Activated CD8-positive, alpha-beta memory T cell treated with anti-CD3 and anti-CD28 coated beads, Interleukin-2, amount 10 ng/mL, durations not matched to agents 7 days and 5 days (primary cell): ENCODE results near the gene ZMIZ1. TPM values are rescaled to one million over a fixed set of nuclear protein-coding genes. Genes with fewer than 3 reads are reported as not detected.

Source experiments
- ATAC-seq: fragments of 150-1000 bp; cut with Tn5 transposase; one replicate; pipeline ENCODE4 v1.10.0; 2021; ENCODE audit warnings: moderate library complexity
- CTCF ChIA-PET: fragments of 350-600 bp; sonication (Branson Sonifier 250); formaldehyde crosslinking; loops from one replicate; lab custom pipeline; 2021; ENCODE audit warnings: antibody characterized with exemption; lab: Charles Lee
- DNase-seq: peaks from one replicate; pipeline ENCODE4 v3.0.0-alpha.2; 2020
- H3K27ac Mint-ChIP-seq: one replicate; pipeline ENCODE4 v1.8.0; 2021; ENCODE audit warnings: mild to moderate bottlenecking, mixed read lengths
- H3K27me3 Mint-ChIP-seq: one replicate; pipeline ENCODE4 v1.8.0; 2021; ENCODE audit warnings: mixed read lengths
- H3K36me3 Mint-ChIP-seq: one replicate; pipeline ENCODE4 v1.8.0; 2021; ENCODE audit warnings: mild to moderate bottlenecking, mixed read lengths
- H3K4me1 Mint-ChIP-seq: one replicate; pipeline ENCODE4 v1.8.0; 2021; ENCODE audit warnings: mixed read lengths
- H3K4me3 Mint-ChIP-seq: one replicate; pipeline ENCODE4 v1.8.0; 2021; ENCODE audit warnings: mild to moderate bottlenecking, moderate library complexity, mixed read lengths
- H3K9me3 Mint-ChIP-seq: one replicate; pipeline ENCODE4 v1.8.0; 2022; ENCODE audit warnings: low read depth, mixed read lengths
- total RNA-seq, 2 experiments: library from RNA; stranded (reverse); gene quantifications; one replicate each; pipeline ENCODE4 v1.2.3, GENCODE V29; 2021

The ZMIZ1 gene
- total RNA-seq, 2 experiments from 2014 or later: 52.7 to 71.5 TPM

- Mint-ChIP-seq H3K36me3 (no peaks in the 10 kb centered on the region), H3K9me3 (no peaks in the 10 kb centered on the region), H3K27me3 (no peaks in the 10 kb centered on the region), H3K4me1 (peaks cover 10% of the 10 kb centered on the region), H3K27ac (no peak overlapping the region), H3K4me3 (no peak overlapping the region)
- ATAC-seq: no peak
- no peak for DNase-seq
- CTCF ChIA-PET: interaction anchor here (0.6 to 1.5 kb wide), 3 partner anchors 9 to 113 kb away, joined by 3 read pairs; no protein-coding TSS in a partner anchor
These were observed 20.0 kb downstream of the ZMIZ1 start for GRCh38 chr10:79088613-79089355.

- Mint-ChIP-seq H3K4me3 (no peak overlapping the region), H3K9me3 (no peaks in the 10 kb centered on the region), H3K4me1 (peaks cover 2% of the 10 kb centered on the region), H3K36me3 (no peaks in the 10 kb centered on the region), H3K27ac (no peak overlapping the region), H3K27me3 (no peaks in the 10 kb centered on the region)
- CTCF ChIA-PET: interaction anchor here (1.2 to 1.5 kb wide), 2 partner anchors 10 to 23 kb away, joined by 3 read pairs; no protein-coding TSS in a partner anchor
- no peak for ATAC-seq
- DNase-seq: no peak
These were observed 20.9 kb downstream of the ZMIZ1 start for GRCh38 chr10:79089632-79090031.

GRCh38 chr10:79090134-79090803, 21.5 kb downstream of the ZMIZ1 start:
- H3K9me3 Mint-ChIP-seq: no peaks in the 10 kb centered on the region
- no peaks in the 10 kb centered on the region for H3K36me3 Mint-ChIP-seq
- H3K27me3 Mint-ChIP-seq: no peaks in the 10 kb centered on the region
- no peaks in the 10 kb centered on the region for H3K4me1 Mint-ChIP-seq
- ATAC-seq (no peak), DNase-seq (no peak)
- CTCF ChIA-PET: interaction anchor here (1.5 kb wide), 1 partner anchor 10 kb away, joined by 3 read pairs; no protein-coding TSS in a partner anchor
- no peak overlapping the region for H3K27ac Mint-ChIP-seq
- no peak overlapping the region for H3K4me3 Mint-ChIP-seq

GRCh38 chr10:79092292-79092896, 23.6 kb downstream of the ZMIZ1 start:
- CTCF ChIA-PET: no interaction called here
- DNase-seq: no peak
- Mint-ChIP-seq H3K27me3 (no peaks in the 10 kb centered on the region), H3K4me3 (no peak overlapping the region), H3K9me3 (no peaks in the 10 kb centered on the region), H3K27ac (no peak overlapping the region), H3K4me1 (no peaks in the 10 kb centered on the region), H3K36me3 (no peaks in the 10 kb centered on the region)
- no peak for ATAC-seq

- H3K27ac Mint-ChIP-seq: no peak overlapping the region
These were observed 25.1 kb downstream of the ZMIZ1 start for GRCh38 chr10:79093658-79094411.

GRCh38 chr10:79094412-79095175, 25.8 kb downstream of the ZMIZ1 start:
- H3K4me1 Mint-ChIP-seq: no peaks in the 10 kb centered on the region
- DNase-seq (no peak), ATAC-seq (no peak)
- H3K27ac Mint-ChIP-seq: no peak overlapping the region
- no peaks in the 10 kb centered on the region for H3K36me3 Mint-ChIP-seq
- CTCF ChIA-PET: no interaction called here
- H3K9me3 Mint-ChIP-seq: no peaks in the 10 kb centered on the region
- no peaks in the 10 kb centered on the region for H3K27me3 Mint-ChIP-seq
- H3K4me3 Mint-ChIP-seq: no peak overlapping the region

More at GRCh38 chr10:79093658-79094411, 25.1 kb downstream of the ZMIZ1 start:
- H3K9me3 Mint-ChIP-seq: no peaks in the 10 kb centered on the region
- no peaks in the 10 kb centered on the region for H3K36me3 Mint-ChIP-seq
- no peak for DNase-seq
- ATAC-seq: no peak
- no peak overlapping the region for H3K4me3 Mint-ChIP-seq
- no peaks in the 10 kb centered on the region for H3K4me1 Mint-ChIP-seq
- CTCF ChIA-PET: no interaction called here
- H3K27me3 Mint-ChIP-seq: no peaks in the 10 kb centered on the region

- ATAC-seq (no peak), DNase-seq (no peak)
- CTCF ChIA-PET: no interaction called here
- Mint-ChIP-seq H3K36me3 (no peaks in the 10 kb centered on the region), H3K27me3 (no peaks in the 10 kb centered on the region), H3K4me1 (no peaks in the 10 kb centered on the region), H3K9me3 (no peaks in the 10 kb centered on the region), H3K27ac (no peak overlapping the region), H3K4me3 (no peak overlapping the region)
These were observed 26.6 kb downstream of the ZMIZ1 start for GRCh38 chr10:79095316-79095715.

- no peaks in the 10 kb centered on the region for H3K9me3 Mint-ChIP-seq
- no peak overlapping the region for H3K27ac Mint-ChIP-seq
- no peaks in the 10 kb centered on the region for H3K4me1 Mint-ChIP-seq
- H3K36me3 Mint-ChIP-seq: no peaks in the 10 kb centered on the region
- no peak for ATAC-seq
- H3K27me3 Mint-ChIP-seq: no peaks in the 10 kb centered on the region
- no peak for DNase-seq
- CTCF ChIA-PET: interaction anchor here (0.6 kb wide), 1 partner anchor 34 kb away, joined by 3 read pairs; no protein-coding TSS in a partner anchor
- H3K4me3 Mint-ChIP-seq: no peak overlapping the region
These were observed 27.7 kb downstream of the ZMIZ1 start for GRCh38 chr10:79096514-79096913.

- Mint-ChIP-seq H3K4me1 (no peaks in the 10 kb centered on the region), H3K4me3 (no peak overlapping the region), H3K9me3 (no peaks in the 10 kb centered on the region), H3K36me3 (no peaks in the 10 kb centered on the region), H3K27ac (no peak overlapping the region), H3K27me3 (no peaks in the 10 kb centered on the region)
- DNase-seq (no peak), ATAC-seq (no peak)
- CTCF ChIA-PET: interaction anchor here (0.6 to 1.3 kb wide), 2 partner anchors 35 to 106 kb away, joined by 3 read pairs; no protein-coding TSS in a partner anchor
These were observed 28.5 kb downstream of the ZMIZ1 start for GRCh38 chr10:79097021-79097872.

GRCh38 chr10:79098061-79098460, 29.3 kb downstream of the ZMIZ1 start:
- Mint-ChIP-seq H3K4me3 (no peak overlapping the region), H3K27me3 (no peaks in the 10 kb centered on the region), H3K27ac (no peak overlapping the region), H3K9me3 (no peaks in the 10 kb centered on the region), H3K36me3 (no peaks in the 10 kb centered on the region), H3K4me1 (no peaks in the 10 kb centered on the region)
- CTCF ChIA-PET: interaction anchor here (1.3 kb wide), 1 partner anchor 105 kb away, joined by 3 read pairs; no protein-coding TSS in a partner anchor
- no peak for DNase-seq
- ATAC-seq: no peak

GRCh38 chr10:79098596-79099015, 29.8 kb downstream of the ZMIZ1 start:
- CTCF ChIA-PET: interaction anchor here (0.7 to 1.3 kb wide), 2 partner anchors 104 to 1051 kb away, joined by 3 read pairs; no protein-coding TSS in a partner anchor
- Mint-ChIP-seq H3K9me3 (no peaks in the 10 kb centered on the region), H3K4me1 (peaks cover 2% of the 10 kb centered on the region), H3K36me3 (no peaks in the 10 kb centered on the region), H3K27me3 (no peaks in the 10 kb centered on the region), H3K27ac (no peak overlapping the region), H3K4me3 (no peak overlapping the region)
- DNase-seq: no peak
- ATAC-seq: no peak
